ENCODE results near the gene GLMN. TPM values are rescaled to one million over a fixed set of nuclear protein-coding genes. Genes with fewer than 3 reads are reported as not detected.
"Not testable (repeated sequence)": the region's sequence is repeated elsewhere in the genome, so short reads cannot be mapped to it uniquely, and the experiment has no call there.

Gene GLMN
- total RNA-seq, 1 donor from 2014 or later = 13.0 TPM

DNA sequence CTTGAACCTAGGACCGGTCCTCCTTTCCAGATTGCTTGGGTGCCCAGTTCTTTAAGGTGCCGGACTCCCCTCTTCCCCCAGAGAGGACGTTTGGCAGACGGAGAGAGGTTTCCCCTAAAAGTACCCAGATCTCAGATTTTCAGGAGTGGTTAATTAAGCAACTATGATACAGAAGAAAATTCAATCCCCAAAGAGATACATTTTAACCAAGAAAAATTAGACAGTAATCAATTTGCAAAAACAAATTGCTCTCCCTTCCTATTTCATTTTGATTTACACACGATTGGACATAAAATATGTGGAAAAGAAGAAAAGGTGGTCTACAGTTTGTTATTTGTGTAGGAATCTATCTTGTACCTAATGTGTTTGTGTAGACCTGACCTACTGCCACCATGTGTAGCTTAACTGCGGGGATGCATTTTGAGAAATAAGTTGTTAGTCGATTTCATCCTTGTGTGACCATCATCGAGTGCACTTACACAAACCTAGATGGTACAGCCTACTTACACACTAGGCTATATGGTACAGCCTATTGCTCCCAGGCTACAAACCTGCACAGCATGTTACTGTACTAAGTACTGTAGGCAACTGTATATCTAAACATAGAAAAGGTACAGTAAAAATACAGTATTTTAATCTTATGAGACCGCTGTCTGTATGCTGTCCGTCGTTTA lies 827 bp upstream of the GLMN start:
- Histone ChIP-seq H3K27me3 (ENCODE audit: control insufficient read depth in 3 of 3, insufficient read depth in 3 of 3, low read length in 3 of 3) (no peaks in the 10 kb centered on the region), H3K4me1 (ENCODE audit: control insufficient read depth in 3 of 3, insufficient read depth in 3 of 3, low read length in 3 of 3) (peaks cover 0 to 13% (median 9%) of the 10 kb centered on the region in 3 donors), H3K27ac (ENCODE audit: low read depth, low read length) (peak overlapping the region; percentile 89), H3K9me3 (ENCODE audit: control insufficient read depth in 3 of 3, low read length in 3 of 3) (no peaks in the 10 kb centered on the region), H3K9ac (ENCODE audit: low read depth in 1 of 3, low read length in 3 of 3) (peak overlapping the region; percentile 90 to 97 (median 95)), H3K4me3 (ENCODE audit: low read length in 3 of 3) (peak overlapping the region; percentile 89 to 96 (median 89)), H3K36me3 (ENCODE audit: control insufficient read depth in 3 of 3, insufficient read depth in 3 of 3, low read length in 3 of 3) (peaks cover 7 to 22% (median 19%) of the 10 kb centered on the region in 3 donors)

DNA sequence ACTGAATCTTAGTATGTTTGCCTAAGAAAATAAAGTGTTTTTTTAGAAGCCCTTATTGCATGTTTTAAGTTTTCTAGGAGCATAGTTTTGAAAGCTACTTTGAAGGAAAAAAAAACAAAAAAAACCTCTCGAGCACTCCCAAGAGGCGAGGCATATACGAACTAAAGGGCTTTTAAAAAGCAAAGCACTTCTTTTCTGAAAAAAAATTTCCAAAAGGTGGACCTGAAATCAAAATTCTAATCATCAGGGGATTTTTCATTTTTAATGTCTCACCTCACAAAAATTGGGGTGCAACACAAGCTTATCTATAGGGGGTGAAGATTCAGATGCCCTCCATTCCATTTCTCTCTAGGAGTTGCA lies 594 bp downstream of the GLMN start:
- H3K36me3 ChIP-seq (ENCODE audit: control insufficient read depth in 3 of 3, insufficient read depth in 3 of 3, low read length in 3 of 3) = peaks cover 5 to 28% (median 13%) of the 10 kb centered on the region in 3 donors

DNA sequence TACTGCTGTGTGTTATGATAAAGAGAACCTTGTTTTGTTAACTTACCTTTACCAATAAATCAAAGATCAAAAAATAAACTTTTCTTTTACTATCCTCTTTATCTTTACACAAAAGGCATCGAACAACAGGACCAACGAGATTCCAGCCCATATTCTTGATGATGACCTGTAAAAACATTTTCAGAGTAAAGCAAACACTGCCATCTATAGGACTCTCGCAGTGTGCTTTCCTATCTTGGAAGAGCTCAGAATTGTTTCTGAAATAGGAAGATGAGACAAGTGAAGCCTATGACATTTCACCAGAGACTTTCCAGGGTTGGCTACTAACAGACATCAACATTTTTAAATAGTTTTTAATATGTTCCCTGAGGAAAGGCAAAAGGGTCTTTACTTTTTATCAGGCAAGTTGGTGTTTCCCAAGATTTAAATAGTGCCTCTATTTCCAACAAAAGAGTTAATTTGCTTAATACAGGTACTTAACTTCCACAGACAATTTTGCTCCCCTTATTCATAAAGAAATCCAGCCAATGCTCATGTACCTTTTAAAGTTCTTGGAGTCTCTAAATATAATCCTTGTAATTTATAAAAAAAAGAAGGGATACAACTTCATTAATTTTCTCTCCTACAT lies 7.3 kb downstream of the GLMN start:
- Histone ChIP-seq H3K4me1 (ENCODE audit: control insufficient read depth in 3 of 3, insufficient read depth in 3 of 3, low read length in 3 of 3) (no peaks in the 10 kb centered on the region), H3K36me3 (ENCODE audit: control insufficient read depth in 3 of 3, insufficient read depth in 3 of 3, low read length in 3 of 3) (peaks cover 7 to 20% (median 19%) of the 10 kb centered on the region in 3 donors), H3K9ac (ENCODE audit: low read depth in 1 of 3, low read length in 3 of 3) (no peak overlapping the region), H3K4me3 (ENCODE audit: low read length in 3 of 3) (no peak overlapping the region), H3K27me3 (ENCODE audit: control insufficient read depth in 3 of 3, insufficient read depth in 3 of 3, low read length in 3 of 3) (no peaks in the 10 kb centered on the region), H3K9me3 (ENCODE audit: control insufficient read depth in 3 of 3, low read length in 3 of 3) (no peaks in the 10 kb centered on the region), H3K27ac (ENCODE audit: low read depth, low read length) (no peak overlapping the region)

More for the DNA sequence above, 594 bp downstream of the GLMN start:
- Histone ChIP-seq H3K4me1 (ENCODE audit: control insufficient read depth in 3 of 3, insufficient read depth in 3 of 3, low read length in 3 of 3) (peaks cover 0 to 13% (median 9%) of the 10 kb centered on the region in 3 donors), H3K9ac (ENCODE audit: low read depth in 1 of 3, low read length in 3 of 3) (peak overlapping the region; percentile 90 to 97 (median 95)), H3K27me3 (ENCODE audit: control insufficient read depth in 3 of 3, insufficient read depth in 3 of 3, low read length in 3 of 3) (no peaks in the 10 kb centered on the region), H3K9me3 (ENCODE audit: control insufficient read depth in 3 of 3, low read length in 3 of 3) (no peaks in the 10 kb centered on the region), H3K4me3 (ENCODE audit: low read length in 3 of 3) (peak overlapping the region; percentile 89 to 96 (median 89)), H3K27ac (ENCODE audit: low read depth, low read length) (peak overlapping the region; percentile 89)

DNA sequence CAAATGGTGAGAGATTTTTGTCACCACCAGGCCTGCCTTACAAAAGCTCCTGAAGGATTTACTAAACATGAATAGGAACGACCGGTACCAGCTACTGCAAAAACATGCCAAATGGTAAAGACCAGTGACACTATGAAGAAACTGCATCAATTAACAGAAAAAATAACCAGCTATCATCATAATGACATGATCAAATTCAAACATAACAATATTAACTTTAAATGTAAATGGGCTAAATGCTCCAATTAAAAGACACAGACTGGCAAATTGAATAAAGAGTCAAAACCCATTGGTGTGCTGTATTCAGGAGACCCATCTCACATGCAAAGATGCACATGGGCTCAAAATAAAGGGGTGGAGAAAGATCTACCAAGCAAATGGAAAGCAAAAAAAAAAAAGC lies 17.4 kb downstream of the GLMN start:
- H3K27ac ChIP-seq (ENCODE audit: low read depth, low read length); H3K9ac ChIP-seq (ENCODE audit: low read depth in 1 of 3, low read length in 3 of 3); H3K4me3 ChIP-seq (ENCODE audit: low read length in 3 of 3); H3K4me1 ChIP-seq (ENCODE audit: control insufficient read depth in 3 of 3, insufficient read depth in 3 of 3, low read length in 3 of 3); H3K9me3 ChIP-seq (ENCODE audit: control insufficient read depth in 3 of 3, low read length in 3 of 3); H3K27me3 ChIP-seq (ENCODE audit: control insufficient read depth in 3 of 3, insufficient read depth in 3 of 3, low read length in 3 of 3): not testable (repeated sequence)
- peaks cover 0 to 14% (median 2%) of the 10 kb centered on the region in 3 donors for H3K36me3 ChIP-seq (ENCODE audit: control insufficient read depth in 3 of 3, insufficient read depth in 3 of 3, low read length in 3 of 3)

DNA sequence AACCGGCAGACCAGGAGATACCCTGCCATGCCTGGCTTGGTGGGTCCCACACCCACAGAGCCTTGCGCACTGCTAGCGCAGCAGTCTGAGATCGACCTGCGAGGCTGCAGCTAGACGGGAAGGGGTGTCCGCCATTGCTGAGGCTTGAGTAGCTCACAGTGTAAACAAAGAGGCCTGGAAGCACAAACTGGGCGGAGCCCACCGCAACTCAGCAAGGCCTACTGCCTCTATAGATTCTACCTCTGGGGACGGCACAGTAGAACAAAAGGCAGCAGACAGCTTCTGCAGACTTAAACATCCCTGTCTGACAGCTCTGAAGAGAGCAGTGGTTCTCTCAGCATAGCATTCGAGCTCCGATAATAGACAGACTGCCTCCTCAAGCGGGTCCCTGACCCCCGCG lies 19.0 kb downstream of the GLMN start:
- H3K9ac ChIP-seq (ENCODE audit: low read depth in 1 of 3, low read length in 3 of 3); H3K27me3 ChIP-seq (ENCODE audit: control insufficient read depth in 3 of 3, insufficient read depth in 3 of 3, low read length in 3 of 3); H3K9me3 ChIP-seq (ENCODE audit: control insufficient read depth in 3 of 3, low read length in 3 of 3); H3K27ac ChIP-seq (ENCODE audit: low read depth, low read length); H3K4me3 ChIP-seq (ENCODE audit: low read length in 3 of 3); H3K4me1 ChIP-seq (ENCODE audit: control insufficient read depth in 3 of 3, insufficient read depth in 3 of 3, low read length in 3 of 3): not testable (repeated sequence)
- peaks cover 0 to 14% (median 2%) of the 10 kb centered on the region in 3 donors for H3K36me3 ChIP-seq (ENCODE audit: control insufficient read depth in 3 of 3, insufficient read depth in 3 of 3, low read length in 3 of 3)

DNA sequence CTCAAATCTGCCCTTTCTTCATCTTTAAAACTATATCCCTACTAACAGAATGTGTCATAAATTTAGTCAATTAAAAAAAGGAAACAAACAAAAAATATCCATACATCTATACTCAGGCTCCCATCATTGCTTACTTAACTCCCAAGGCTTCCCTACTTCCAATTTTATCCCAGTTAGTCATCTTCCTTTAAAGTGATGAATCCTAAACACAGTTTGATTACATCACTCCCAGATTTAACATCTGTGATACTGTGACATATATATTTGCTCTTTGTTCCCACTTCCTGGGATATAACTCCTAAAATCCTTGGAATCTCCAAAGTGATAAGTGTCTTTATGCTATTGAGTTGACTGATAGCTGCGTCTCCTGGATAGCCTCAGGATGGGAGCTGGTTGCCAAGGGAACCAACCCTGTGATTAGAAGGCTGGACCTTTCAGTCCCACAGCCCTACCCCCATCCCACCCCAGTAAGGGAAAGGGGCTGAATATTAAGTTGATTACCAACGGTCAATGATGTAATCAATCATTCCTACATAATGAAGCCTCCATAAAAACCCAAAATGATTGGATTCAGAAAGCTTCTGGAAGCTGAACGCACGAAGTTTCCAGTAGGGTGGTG lies 21.6 kb downstream of the GLMN start:
- Histone ChIP-seq H3K36me3 (ENCODE audit: control insufficient read depth in 3 of 3, insufficient read depth in 3 of 3, low read length in 3 of 3) (peaks cover 2 to 22% (median 4%) of the 10 kb centered on the region in 3 donors), H3K9ac (ENCODE audit: low read depth in 1 of 3, low read length in 3 of 3) (no peak overlapping the region), H3K4me1 (ENCODE audit: control insufficient read depth in 3 of 3, insufficient read depth in 3 of 3, low read length in 3 of 3) (no peaks in the 10 kb centered on the region), H3K4me3 (ENCODE audit: low read length in 3 of 3) (no peak overlapping the region), H3K27ac (ENCODE audit: low read depth, low read length) (no peak overlapping the region), H3K9me3 (ENCODE audit: control insufficient read depth in 3 of 3, low read length in 3 of 3) (no peaks in the 10 kb centered on the region), H3K27me3 (ENCODE audit: control insufficient read depth in 3 of 3, insufficient read depth in 3 of 3, low read length in 3 of 3) (no peaks in the 10 kb centered on the region)

DNA sequence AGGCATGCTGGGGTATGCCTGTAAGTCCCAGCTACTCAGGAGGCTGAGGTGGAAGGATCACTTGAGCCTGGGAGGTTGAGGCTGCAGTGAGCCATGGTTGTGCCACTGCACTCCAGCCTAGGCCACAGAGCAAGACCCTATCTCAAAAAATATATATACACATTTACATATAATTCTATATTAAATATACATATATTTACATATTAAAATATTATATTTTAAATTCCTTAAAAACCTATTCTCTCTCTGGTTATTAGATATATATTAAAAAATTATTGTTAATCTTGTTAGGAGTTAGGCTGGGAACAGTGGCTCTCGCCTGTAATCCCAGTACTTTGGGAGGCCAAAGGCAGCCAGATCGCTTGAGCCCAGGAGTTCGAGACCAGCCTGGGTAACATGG lies 22.7 kb downstream of the GLMN start:
- H3K4me1 ChIP-seq (ENCODE audit: control insufficient read depth in 3 of 3, insufficient read depth in 3 of 3, low read length in 3 of 3) = no peaks in the 10 kb centered on the region

DNA sequence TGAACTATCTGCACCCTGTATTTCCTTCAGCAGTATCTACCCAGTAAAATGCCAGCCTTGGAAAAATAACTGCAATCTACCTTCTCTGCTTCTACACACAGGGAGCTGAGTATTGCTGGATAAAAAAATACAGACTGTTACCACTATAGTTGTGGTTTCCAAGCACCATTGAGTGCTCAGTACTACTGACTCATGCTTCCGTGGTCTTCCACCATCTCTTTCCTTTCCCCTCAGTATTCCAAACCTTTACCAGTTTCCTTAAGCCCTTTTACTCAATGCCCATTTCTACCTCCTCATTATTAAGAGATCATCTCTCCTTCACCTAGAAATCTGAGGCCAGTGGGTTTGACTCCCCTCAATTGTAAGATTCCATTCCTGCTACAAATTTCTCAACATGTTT lies 23.8 kb downstream of the GLMN start:
- Histone ChIP-seq H3K4me1 (ENCODE audit: control insufficient read depth in 3 of 3, insufficient read depth in 3 of 3, low read length in 3 of 3) (no peaks in the 10 kb centered on the region), H3K36me3 (ENCODE audit: control insufficient read depth in 3 of 3, insufficient read depth in 3 of 3, low read length in 3 of 3) (peaks cover 2 to 23% (median 6%) of the 10 kb centered on the region in 3 donors), H3K4me3 (ENCODE audit: low read length in 3 of 3) (no peak overlapping the region), H3K9ac (ENCODE audit: low read depth in 1 of 3, low read length in 3 of 3) (no peak overlapping the region), H3K27me3 (ENCODE audit: control insufficient read depth in 3 of 3, insufficient read depth in 3 of 3, low read length in 3 of 3) (no peaks in the 10 kb centered on the region), H3K9me3 (ENCODE audit: control insufficient read depth in 3 of 3, low read length in 3 of 3) (no peaks in the 10 kb centered on the region), H3K27ac (ENCODE audit: low read depth, low read length) (no peak overlapping the region)

More for the DNA sequence above, 22.7 kb downstream of the GLMN start:
- H3K36me3 ChIP-seq (ENCODE audit: control insufficient read depth in 3 of 3, insufficient read depth in 3 of 3, low read length in 3 of 3) = peaks cover 2 to 25% (median 4%) of the 10 kb centered on the region in 3 donors
- no peak overlapping the region for H3K4me3 ChIP-seq (ENCODE audit: low read length in 3 of 3)
- no peaks in the 10 kb centered on the region for H3K27me3 ChIP-seq (ENCODE audit: control insufficient read depth in 3 of 3, insufficient read depth in 3 of 3, low read length in 3 of 3)
- H3K9ac ChIP-seq (ENCODE audit: low read depth in 1 of 3, low read length in 3 of 3) = no peak overlapping the region
- no peak overlapping the region for H3K27ac ChIP-seq (ENCODE audit: low read depth, low read length)
- no peaks in the 10 kb centered on the region for H3K9me3 ChIP-seq (ENCODE audit: control insufficient read depth in 3 of 3, low read length in 3 of 3)

DNA sequence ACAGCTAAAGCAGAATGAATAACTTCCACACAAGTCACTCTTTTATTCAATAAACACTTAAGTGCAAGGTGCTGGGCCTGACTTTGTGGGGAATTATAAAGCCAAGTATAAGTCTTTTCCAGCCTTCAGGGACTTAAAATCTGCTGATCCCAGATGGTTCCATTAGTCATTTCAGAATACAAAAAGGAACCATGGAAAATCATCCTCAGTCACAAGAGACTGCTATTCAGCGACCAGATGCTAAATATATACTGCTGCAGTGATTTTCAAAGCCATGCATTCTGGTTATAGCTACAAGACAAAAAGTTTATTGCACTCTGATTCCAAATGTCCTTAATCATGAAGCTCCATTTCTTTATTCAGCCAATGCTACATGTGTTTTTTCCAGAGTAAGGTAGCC lies 25.7 kb downstream of the GLMN start:
- H3K36me3 ChIP-seq (ENCODE audit: control insufficient read depth in 3 of 3, insufficient read depth in 3 of 3, low read length in 3 of 3) = peaks cover 0 to 20% (median 11%) of the 10 kb centered on the region in 3 donors
- no peaks in the 10 kb centered on the region for H3K4me1 ChIP-seq (ENCODE audit: control insufficient read depth in 3 of 3, insufficient read depth in 3 of 3, low read length in 3 of 3)
- no peaks in the 10 kb centered on the region for H3K27me3 ChIP-seq (ENCODE audit: control insufficient read depth in 3 of 3, insufficient read depth in 3 of 3, low read length in 3 of 3)
- no peak overlapping the region for H3K4me3 ChIP-seq (ENCODE audit: low read length in 3 of 3)
- H3K27ac ChIP-seq (ENCODE audit: low read depth, low read length) = no peak overlapping the region
- no peaks in the 10 kb centered on the region for H3K9me3 ChIP-seq (ENCODE audit: control insufficient read depth in 3 of 3, low read length in 3 of 3)
- H3K9ac ChIP-seq (ENCODE audit: low read depth in 1 of 3, low read length in 3 of 3) = no peak overlapping the region

DNA sequence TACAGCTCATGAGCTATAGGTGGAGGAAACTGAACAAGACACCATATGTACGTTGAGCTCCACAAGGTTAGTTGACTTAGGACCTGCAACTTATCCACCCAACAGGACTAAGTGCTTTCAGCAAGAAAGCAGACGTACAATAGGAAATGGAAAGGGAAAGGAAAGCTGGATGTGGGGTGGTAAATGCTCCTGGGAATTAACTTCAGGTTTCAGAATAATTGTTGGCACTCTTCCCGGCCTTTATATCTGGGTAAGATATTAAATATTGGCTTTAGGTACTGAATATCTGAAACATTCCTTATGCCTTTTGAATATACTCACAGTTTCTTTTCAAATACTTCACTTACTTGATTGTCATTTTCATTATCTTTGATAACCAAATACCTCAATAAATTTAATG lies 36.3 kb downstream of the GLMN start:
- Histone ChIP-seq H3K4me1 (ENCODE audit: control insufficient read depth in 3 of 3, insufficient read depth in 3 of 3, low read length in 3 of 3) (no peaks in the 10 kb centered on the region), H3K9ac (ENCODE audit: low read depth in 1 of 3, low read length in 3 of 3) (no peak overlapping the region), H3K9me3 (ENCODE audit: control insufficient read depth in 3 of 3, low read length in 3 of 3) (no peaks in the 10 kb centered on the region), H3K4me3 (ENCODE audit: low read length in 3 of 3) (no peak overlapping the region), H3K27ac (ENCODE audit: low read depth, low read length) (no peak overlapping the region), H3K27me3 (ENCODE audit: control insufficient read depth in 3 of 3, insufficient read depth in 3 of 3, low read length in 3 of 3) (no peaks in the 10 kb centered on the region), H3K36me3 (ENCODE audit: control insufficient read depth in 3 of 3, insufficient read depth in 3 of 3, low read length in 3 of 3) (peaks cover 3 to 14% (median 10%) of the 10 kb centered on the region in 3 donors)
